ENCODE data around the gene CCDC88C.

CCDC88C gene

GRCh38 chr14:91350813-91351511, 66.7 kb downstream of the CCDC88C start:
- in situ Hi-C loops (cut with HindIII; ENCODE audit: low sequenced_read_pairs), result no loop called here

GRCh38 chr14:91350483-91350812, 67.2 kb downstream of the CCDC88C start:
- in situ Hi-C loops (cut with HindIII; ENCODE audit: low sequenced_read_pairs), result no loop called here

- in situ Hi-C loops (cut with HindIII; ENCODE audit: low sequenced_read_pairs), result loop anchor here (5.0 kb wide), 1 partner anchor 42 kb away; no protein-coding TSS in a partner anchor
These were observed 68.0 kb downstream of the CCDC88C start for GRCh38 chr14:91349481-91350074.

- in situ Hi-C loops (cut with HindIII; ENCODE audit: low sequenced_read_pairs), result loop anchor here (5.0 kb wide), 1 partner anchor 42 kb away; no protein-coding TSS in a partner anchor
These were observed 68.7 kb downstream of the CCDC88C start for GRCh38 chr14:91348845-91349465.

GRCh38 chr14:91346838-91347173, 70.8 kb downstream of the CCDC88C start:
- in situ Hi-C loops (cut with HindIII; ENCODE audit: low sequenced_read_pairs), result loop anchor here (5.0 kb wide), 1 partner anchor 40 kb away; no protein-coding TSS in a partner anchor

GRCh38 chr14:91344096-91344495, 73.5 kb downstream of the CCDC88C start:
- in situ Hi-C loops (cut with HindIII; ENCODE audit: low sequenced_read_pairs), result no loop called here

- in situ Hi-C loops (cut with HindIII; ENCODE audit: low sequenced_read_pairs), result no loop called here
These were observed 74.6 kb downstream of the CCDC88C start for GRCh38 chr14:91343051-91343450.

GRCh38 chr14:91342206-91342760, 75.3 kb downstream of the CCDC88C start:
- in situ Hi-C loops (cut with HindIII; ENCODE audit: low sequenced_read_pairs), result no loop called here

GRCh38 chr14:91341751-91342154, 75.9 kb downstream of the CCDC88C start:
- in situ Hi-C loops (cut with HindIII; ENCODE audit: low sequenced_read_pairs), result no loop called here

GRCh38 chr14:91341334-91341733, 76.3 kb downstream of the CCDC88C start:
- in situ Hi-C loops (cut with HindIII; ENCODE audit: low sequenced_read_pairs), result no loop called here

GRCh38 chr14:91339671-91340369, 77.8 kb downstream of the CCDC88C start:
- in situ Hi-C loops (cut with HindIII; ENCODE audit: low sequenced_read_pairs), result no loop called here

- in situ Hi-C loops (cut with HindIII; ENCODE audit: low sequenced_read_pairs), result no loop called here
These were observed 78.5 kb downstream of the CCDC88C start for GRCh38 chr14:91339076-91339475.

- in situ Hi-C loops (cut with HindIII; ENCODE audit: low sequenced_read_pairs), result no loop called here
These were observed 79.2 kb downstream of the CCDC88C start for GRCh38 chr14:91338379-91338778.

- in situ Hi-C loops (cut with HindIII; ENCODE audit: low sequenced_read_pairs), result no loop called here
These were observed 79.8 kb downstream of the CCDC88C start for GRCh38 chr14:91337699-91338335.

GRCh38 chr14:91336093-91336450, 81.5 kb downstream of the CCDC88C start:
- in situ Hi-C loops (cut with HindIII; ENCODE audit: low sequenced_read_pairs), result no loop called here

- in situ Hi-C loops (cut with HindIII; ENCODE audit: low sequenced_read_pairs), result no loop called here
These were observed 82.2 kb downstream of the CCDC88C start for GRCh38 chr14:91335191-91336092.

- in situ Hi-C loops (cut with HindIII; ENCODE audit: low sequenced_read_pairs), result no loop called here
These were observed 84.0 kb downstream of the CCDC88C start for GRCh38 chr14:91333650-91334039.

GRCh38 chr14:91332986-91333649, 84.5 kb downstream of the CCDC88C start:
- in situ Hi-C loops (cut with HindIII; ENCODE audit: low sequenced_read_pairs), result no loop called here

- in situ Hi-C loops (cut with HindIII; ENCODE audit: low sequenced_read_pairs), result no loop called here
These were observed 85.2 kb downstream of the CCDC88C start for GRCh38 chr14:91332171-91332985.

Data from endothelial cell of hepatic sinusoid (primary cell).